ENCODE data around the gene ASPM.
"Not testable (repeated sequence)": the region's sequence is repeated elsewhere in the genome, so short reads cannot be mapped to it uniquely, and the experiment has no call there.

Gene ASPM

GRCh38 chr1:197141575-197141974 is 4.9 kb downstream of the ASPM start:
- DNase-seq: no peak

- no peak for DNase-seq
These were observed 6.3 kb downstream of the ASPM start for GRCh38 chr1:197140121-197140520.

- no peak for DNase-seq
These were observed 7.3 kb downstream of the ASPM start for GRCh38 chr1:197139169-197139568.

- no peak for DNase-seq
These were observed 9.1 kb downstream of the ASPM start for GRCh38 chr1:197137322-197137721.

GRCh38 chr1:197130677-197131304 is 15.7 kb downstream of the ASPM start:
- DNase-seq: no peak

- DNase-seq: no peak
These were observed 16.8 kb downstream of the ASPM start for GRCh38 chr1:197129698-197130097.

GRCh38 chr1:197127246-197127912 is 19.1 kb downstream of the ASPM start:
- DNase-seq: no peak

- no peak for DNase-seq
These were observed 19.8 kb downstream of the ASPM start for GRCh38 chr1:197126691-197127090.

GRCh38 chr1:197124376-197124775 is 22.1 kb downstream of the ASPM start:
- no peak for DNase-seq

GRCh38 chr1:197116156-197116555 is 30.3 kb downstream of the ASPM start:
- no peak for DNase-seq

GRCh38 chr1:197106869-197107268 is 39.6 kb downstream of the ASPM start:
- no peak for DNase-seq

- no peak for DNase-seq
These were observed 43.2 kb downstream of the ASPM start for GRCh38 chr1:197103300-197103699.

GRCh38 chr1:197101978-197102377 is 44.5 kb downstream of the ASPM start:
- DNase-seq: no peak

GRCh38 chr1:197100677-197101076 is 45.8 kb downstream of the ASPM start:
- no peak for DNase-seq

- DNase-seq: no peak
These were observed 47.0 kb downstream of the ASPM start for GRCh38 chr1:197099444-197099843.

GRCh38 chr1:197096971-197097370 is 49.5 kb downstream of the ASPM start:
- DNase-seq: not testable (repeated sequence)

- no peak for DNase-seq
These were observed 50.3 kb downstream of the ASPM start for GRCh38 chr1:197096137-197096536.

- no peak for DNase-seq
These were observed 53.1 kb downstream of the ASPM start for GRCh38 chr1:197093226-197093885.

- no peak for DNase-seq
These were observed 53.9 kb downstream of the ASPM start for GRCh38 chr1:197092491-197093023.

GRCh38 chr1:197083474-197083873 is 63.0 kb downstream of the ASPM start:
- DNase-seq: no peak

GRCh38 chr1:197081117-197081753 is 65.2 kb downstream of the ASPM start:
- DNase-seq: no peak

GRCh38 chr1:197080323-197080722 is 66.1 kb downstream of the ASPM start:
- no peak for DNase-seq

GRCh38 chr1:197076585-197076984 is 69.9 kb downstream of the ASPM start:
- DNase-seq: no peak

GRCh38 chr1:197073978-197074377 is 72.5 kb downstream of the ASPM start:
- no peak for DNase-seq
